Measurements from ENCODE around the gene KANK4.
"Not testable (repeated sequence)": the region's sequence is repeated elsewhere in the genome, so short reads cannot be mapped to it uniquely, and the experiment has no call there.

Gene KANK4

GRCh38 chr1:62271134-62271533, 48.1 kb downstream of the KANK4 start:
- no peak for DNase-seq

DNA sequence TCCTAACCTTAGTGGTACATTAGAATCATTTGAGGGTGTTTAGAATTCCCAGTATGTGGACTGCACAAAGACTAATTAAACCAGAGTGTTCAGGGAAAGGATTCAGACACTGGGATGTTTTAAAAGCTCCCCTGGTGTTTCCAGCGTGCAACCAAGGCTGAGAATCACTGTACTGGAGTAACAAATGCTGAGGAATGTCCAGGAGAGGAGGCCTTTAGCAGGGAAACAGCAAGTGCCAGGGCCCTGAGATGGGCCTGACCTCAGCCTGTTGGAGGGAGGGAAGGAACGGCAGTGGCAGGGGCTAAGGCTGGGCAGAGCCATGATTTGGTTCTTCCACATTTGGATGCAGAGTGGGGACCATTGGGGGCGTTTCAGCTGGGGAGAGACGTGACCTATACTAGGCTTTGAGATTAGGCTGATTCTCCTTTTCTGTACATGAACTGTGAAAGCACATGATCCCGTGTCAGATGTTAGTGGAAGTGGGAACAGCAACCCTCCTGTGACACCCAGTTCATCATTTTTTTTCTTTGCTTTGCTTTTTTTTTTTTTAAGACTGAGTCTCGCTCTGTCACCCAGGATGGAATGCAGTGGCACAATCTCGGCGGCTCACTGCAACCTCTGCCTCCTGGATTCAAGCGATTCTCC, 49.3 kb downstream of the KANK4 start:
- DNase-seq = no peak

- DNase-seq = no peak
Measured at GRCh38 chr1:62269439-62269838, 49.8 kb downstream of the KANK4 start.

DNA sequence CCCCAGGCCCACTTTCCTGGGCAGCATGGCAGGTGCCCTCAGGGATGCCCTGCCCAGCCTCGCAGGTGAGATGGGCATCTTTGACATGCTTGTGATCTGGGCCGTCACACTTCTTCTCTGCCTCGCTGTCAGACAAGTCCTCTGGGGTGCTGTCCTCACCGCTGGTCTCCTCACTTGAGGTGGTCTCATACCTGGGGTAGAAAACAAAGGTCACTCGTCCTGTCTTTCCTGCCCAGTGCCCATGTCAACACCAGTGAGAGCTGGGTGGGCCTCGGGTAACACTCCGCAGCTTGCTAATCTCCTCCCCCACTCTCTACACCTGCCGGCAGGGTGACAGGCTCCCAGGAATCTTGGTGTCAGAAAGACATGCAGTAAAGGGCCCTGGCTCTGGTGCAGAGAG, 50.9 kb downstream of the KANK4 start:
- no peak for DNase-seq

- no peak for DNase-seq
Measured at GRCh38 chr1:62265956-62266935, 53.0 kb downstream of the KANK4 start.

DNA sequence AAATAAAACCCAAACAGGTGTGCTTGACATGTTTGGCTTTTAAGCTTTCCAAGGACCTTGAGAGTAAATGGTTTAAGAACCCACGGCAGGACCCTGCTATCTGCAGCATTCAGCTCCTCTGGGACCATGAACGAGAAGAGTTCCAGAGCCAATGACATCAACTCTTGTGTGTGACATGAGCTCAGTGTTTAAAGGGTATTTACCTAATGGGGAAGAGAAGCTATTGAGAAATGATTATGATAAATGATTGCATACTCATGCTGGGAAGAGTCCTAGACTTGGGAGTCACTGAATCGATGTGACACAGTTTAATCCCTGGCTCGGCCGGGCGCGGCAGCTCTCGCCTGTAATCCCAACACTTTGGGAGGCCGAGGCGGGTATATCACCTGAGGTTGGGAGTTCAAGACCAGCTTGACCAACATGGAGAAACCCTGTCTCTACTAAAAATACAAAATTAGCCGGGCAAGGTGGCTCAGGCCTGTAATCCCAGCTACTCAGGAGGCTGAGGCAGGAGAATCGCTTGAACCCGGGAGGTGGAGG, 55.4 kb downstream of the KANK4 start:
- no peak for DNase-seq

- no peak for DNase-seq
Measured at GRCh38 chr1:62263006-62263813, 56.0 kb downstream of the KANK4 start.

DNA sequence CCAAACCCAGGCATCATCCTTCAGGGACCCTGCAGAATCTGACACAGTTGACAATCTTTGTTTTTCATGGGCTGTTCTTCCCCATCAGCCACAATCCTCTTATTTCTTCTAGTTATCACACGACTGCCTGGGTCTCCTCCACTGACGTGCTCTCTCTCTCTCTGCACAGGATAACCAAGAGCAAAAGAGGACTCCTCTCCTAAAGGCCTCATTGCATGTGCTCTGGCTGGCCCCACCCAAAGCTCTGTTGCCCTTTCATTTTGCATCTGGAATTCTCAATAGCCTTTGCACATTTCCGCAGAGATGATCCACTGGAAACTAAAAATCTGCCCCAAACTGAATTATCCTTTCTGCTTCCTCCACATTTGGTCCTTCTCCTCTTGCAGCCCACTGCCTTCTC, 58.5 kb downstream of the KANK4 start:
- no peak for DNase-seq

- DNase-seq = no peak
Measured at GRCh38 chr1:62259551-62259950, 59.7 kb downstream of the KANK4 start.

GRCh38 chr1:62250126-62250726, 69.0 kb downstream of the KANK4 start:
- DNase-seq = no peak

DNA sequence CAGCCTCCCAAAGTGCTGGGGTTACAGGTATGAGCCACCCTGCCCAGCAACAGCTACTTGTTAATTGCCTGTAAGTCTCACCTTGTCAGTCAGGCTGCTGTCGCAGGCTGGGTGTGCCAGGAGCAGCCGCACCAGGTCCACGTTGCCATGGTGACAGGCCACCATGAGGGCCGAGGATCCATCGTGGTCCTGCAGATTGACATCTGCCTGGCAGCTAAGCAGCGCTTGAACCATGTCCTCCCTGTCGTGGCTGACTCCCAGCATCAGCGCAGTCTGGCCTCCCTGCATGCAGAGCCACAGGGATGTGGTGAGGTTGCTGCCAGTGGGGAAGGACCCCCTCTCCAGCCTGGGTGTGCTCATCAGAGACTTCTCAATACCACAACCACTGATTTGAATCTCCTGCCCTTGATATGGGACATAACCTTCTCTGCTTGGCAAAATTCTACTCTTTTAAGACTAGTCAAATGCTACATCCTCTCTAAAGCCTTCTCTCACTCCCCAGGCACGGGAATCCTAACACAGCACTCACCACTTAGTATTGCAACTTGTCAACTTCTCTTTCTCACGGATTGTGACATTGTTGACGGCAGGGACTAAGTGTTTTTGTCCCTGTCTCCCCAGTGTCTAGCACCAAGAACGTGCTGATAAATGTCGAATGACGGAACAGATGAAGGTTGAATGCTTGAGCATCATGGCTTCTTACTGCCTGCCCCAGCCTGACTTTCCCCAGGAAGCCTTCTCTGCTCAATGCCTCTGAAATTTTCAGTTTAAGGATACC, 71.7 kb downstream of the KANK4 start:
- no peak for DNase-seq

GRCh38 chr1:62245201-62245600, 74.0 kb downstream of the KANK4 start:
- no peak for DNase-seq

DNA sequence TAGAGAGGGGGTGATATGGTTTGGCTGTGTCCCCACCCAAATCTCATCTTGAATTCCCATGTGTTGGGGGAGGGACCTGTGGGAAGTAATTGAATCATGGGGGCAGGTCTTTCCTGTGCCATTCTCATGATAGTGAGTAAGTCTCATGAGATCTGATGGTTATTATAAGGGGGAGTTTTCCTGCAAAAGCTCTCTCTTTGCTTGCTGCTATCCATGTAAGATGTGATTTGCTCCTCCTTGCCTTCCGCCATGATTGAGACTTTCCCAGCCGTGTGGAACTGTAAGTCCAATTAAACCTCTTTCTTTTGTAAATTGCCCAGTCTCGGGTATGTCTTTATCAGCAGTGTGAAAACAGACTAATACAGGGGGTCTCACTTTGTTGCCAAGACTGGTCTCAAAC, 74.9 kb downstream of the KANK4 start:
- DNase-seq = not testable (repeated sequence)

DNA sequence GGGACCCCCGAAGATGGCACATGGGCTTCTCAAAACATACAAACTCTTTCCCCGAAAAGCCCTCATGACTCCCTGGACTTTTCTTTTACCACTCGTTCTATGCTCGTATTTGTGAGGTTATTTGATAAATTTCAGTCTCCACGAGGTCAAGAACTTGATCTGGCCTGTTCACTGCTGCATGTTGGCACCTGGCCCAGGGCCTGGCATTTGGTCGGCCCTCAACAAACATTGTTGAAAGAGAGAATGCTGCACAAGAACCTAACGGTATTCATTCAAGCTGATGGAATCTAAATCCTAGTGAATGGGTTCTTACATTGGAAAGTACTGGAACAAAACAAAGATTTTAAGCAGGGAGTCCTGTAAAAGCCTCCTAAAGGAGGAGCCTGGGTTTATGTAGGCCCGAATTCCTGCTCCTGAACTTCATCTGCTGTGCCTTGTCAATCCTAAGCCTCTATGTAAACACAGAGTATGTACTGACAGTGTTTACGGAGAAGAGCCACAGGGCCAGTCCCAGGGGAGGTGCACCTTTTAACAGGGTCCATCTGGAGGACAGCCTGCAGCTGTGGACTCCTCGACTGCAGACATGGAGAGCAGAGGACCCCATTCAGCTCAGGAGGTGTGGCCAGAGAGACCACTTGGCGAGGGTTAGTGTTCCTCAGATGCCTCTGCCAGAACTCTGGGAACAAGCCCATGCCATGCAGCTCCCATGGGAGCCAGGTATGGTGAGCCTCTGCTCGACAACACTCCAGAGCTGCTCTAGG, 77.7 kb downstream of the KANK4 start:
- no peak for DNase-seq

DNA sequence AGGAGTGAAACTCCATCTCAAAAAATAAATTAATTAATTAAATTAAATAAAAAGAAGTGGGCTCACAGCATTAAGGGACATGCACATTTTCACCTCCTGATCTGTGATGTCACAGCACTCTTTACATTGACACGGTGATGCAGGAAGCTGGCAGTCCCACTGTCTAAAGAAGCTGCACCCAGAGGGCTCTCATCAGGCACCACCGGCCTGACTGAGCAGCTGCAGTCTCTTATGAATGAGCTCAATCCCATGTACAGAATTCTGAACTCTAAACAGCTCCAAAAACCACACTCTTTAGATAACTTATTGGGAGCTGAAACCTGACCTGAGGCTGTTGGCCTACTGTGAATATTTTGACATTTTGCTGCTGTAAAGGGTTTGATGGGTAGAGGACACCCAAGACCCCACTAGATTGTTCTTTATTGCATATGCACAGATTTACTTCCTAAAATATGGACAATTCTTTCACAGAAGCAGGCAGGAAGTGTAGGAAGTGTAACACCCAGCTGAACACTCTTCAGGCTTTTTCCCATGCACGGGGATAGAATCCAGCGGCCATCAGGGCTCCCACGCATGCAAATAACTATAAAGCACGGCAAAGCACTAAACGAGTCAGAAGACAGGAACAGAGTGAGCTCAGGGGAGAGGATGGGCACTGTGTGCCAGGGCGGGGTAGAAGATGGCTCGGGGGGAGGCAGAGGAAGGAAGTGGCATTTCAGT, 78.4 kb downstream of the KANK4 start:
- DNase-seq = no peak

GRCh38 chr1:62239652-62240403, 79.4 kb downstream of the KANK4 start:
- not testable (repeated sequence) for DNase-seq

DNA sequence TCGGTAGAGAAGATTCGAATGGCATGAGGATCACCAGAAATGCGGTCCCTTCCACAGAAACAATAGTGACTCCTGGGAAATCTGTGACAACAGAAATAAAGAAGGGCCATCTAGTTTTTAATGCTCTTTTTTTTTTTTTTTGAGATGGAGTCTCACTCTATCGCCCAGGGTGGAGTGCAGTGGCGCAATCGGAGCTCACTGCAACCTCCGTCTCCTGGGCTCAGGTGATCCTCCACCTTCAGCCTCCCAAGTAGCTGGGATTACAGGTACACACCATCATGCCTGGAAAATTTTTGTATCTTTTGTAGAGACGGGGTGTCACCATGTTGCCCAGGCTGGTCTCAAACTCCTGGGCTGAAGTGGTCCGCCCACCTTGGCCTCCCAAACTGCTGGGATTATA, 80.7 kb downstream of the KANK4 start:
- DNase-seq = no peak

DNA sequence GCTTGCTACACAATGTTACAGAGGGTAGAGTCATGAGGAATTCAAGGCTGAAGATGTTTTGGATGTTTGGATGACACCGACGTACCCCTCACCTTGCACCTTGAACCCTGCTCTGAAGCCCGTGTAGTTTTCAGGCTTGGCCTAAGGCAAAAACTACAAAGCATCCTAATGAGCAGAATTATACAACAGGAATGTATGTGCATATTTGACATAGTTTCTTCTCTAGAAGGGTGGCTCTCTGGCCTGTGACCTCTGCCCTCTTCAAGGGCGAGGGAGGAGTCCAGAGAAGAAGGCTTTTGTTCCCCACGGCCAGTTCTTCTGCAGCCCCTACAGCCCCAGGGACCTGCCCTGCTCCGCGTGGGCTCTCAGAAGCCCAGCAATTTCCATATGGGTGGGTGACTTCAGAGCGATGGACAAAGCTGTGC, 81.3 kb downstream of the KANK4 start:
- no peak for DNase-seq

DNA sequence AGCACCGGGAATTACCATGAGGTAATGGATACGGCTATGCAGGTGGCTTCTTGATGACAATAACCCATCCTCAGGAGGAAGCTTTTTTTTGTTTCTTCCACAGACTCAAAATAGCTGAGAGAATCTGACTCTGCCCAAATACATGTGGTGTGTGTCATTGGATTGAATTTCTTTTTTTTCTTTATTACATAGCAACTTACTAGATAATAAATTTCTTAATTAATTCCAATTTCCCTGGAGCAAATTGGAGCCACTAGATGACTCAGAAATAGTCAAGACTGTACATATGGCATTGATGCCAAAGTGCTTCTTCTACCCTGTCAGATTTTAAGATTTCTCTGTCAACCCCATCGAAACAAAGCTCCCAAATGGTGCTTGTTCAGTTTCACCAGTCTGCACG, 81.9 kb downstream of the KANK4 start:
- no peak for DNase-seq

GRCh38 chr1:62235576-62235975, 83.7 kb downstream of the KANK4 start:
- DNase-seq = no peak
